ENCODE results near the gene STX18. TPM values are rescaled to one million over a fixed set of nuclear protein-coding genes. Genes with fewer than 3 reads are reported as not detected.
"Not testable (repeated sequence)": the region's sequence is repeated elsewhere in the genome, so short reads cannot be mapped to it uniquely, and the experiment has no call there.

STX18 gene
- total RNA-seq, 1 donor from 2014 or later, result 26.4 TPM

- DNase-seq (ENCODE audit: extremely low read depth, low read depth, low spot score), result no peak
Observed at GRCh38 chr4:4423706-4424498, 117.9 kb downstream of the STX18 start.

- no peak for DNase-seq (ENCODE audit: extremely low read depth, low read depth, low spot score)
Observed at GRCh38 chr4:4422856-4423499, 118.9 kb downstream of the STX18 start.

- DNase-seq (ENCODE audit: extremely low read depth, low read depth, low spot score), result not testable (repeated sequence)
Observed at GRCh38 chr4:4422117-4422516, 119.7 kb downstream of the STX18 start.

GRCh38 chr4:4421356-4421755 lies 120.5 kb downstream of the STX18 start:
- no peak for DNase-seq (ENCODE audit: extremely low read depth, low read depth, low spot score)

- no peak for DNase-seq (ENCODE audit: extremely low read depth, low read depth, low spot score)
Observed at GRCh38 chr4:4420421-4420820, 121.4 kb downstream of the STX18 start.

- no peak for DNase-seq (ENCODE audit: extremely low read depth, low read depth, low spot score)
Observed at GRCh38 chr4:4419896-4420295, 122.0 kb downstream of the STX18 start.

- no peak for DNase-seq (ENCODE audit: extremely low read depth, low read depth, low spot score)
Observed at GRCh38 chr4:4418676-4419390, 123.0 kb downstream of the STX18 start.

- no peak for DNase-seq (ENCODE audit: extremely low read depth, low read depth, low spot score)
Observed at GRCh38 chr4:4417886-4418285, 124.0 kb downstream of the STX18 start.

- no peak for DNase-seq (ENCODE audit: extremely low read depth, low read depth, low spot score)
Observed at GRCh38 chr4:4416981-4417380, 124.9 kb downstream of the STX18 start.

- DNase-seq (ENCODE audit: extremely low read depth, low read depth, low spot score), result no peak
Observed at GRCh38 chr4:4415806-4416805, 125.7 kb downstream of the STX18 start.

- no peak for DNase-seq (ENCODE audit: extremely low read depth, low read depth, low spot score)
Observed at GRCh38 chr4:4415107-4415805, 126.6 kb downstream of the STX18 start.

- DNase-seq (ENCODE audit: extremely low read depth, low read depth, low spot score), result no peak
Observed at GRCh38 chr4:4413806-4414205, 128.0 kb downstream of the STX18 start.

- no peak for DNase-seq (ENCODE audit: extremely low read depth, low read depth, low spot score)
Observed at GRCh38 chr4:4413373-4413725, 128.5 kb downstream of the STX18 start.

- no peak for DNase-seq (ENCODE audit: extremely low read depth, low read depth, low spot score)
Observed at GRCh38 chr4:4412641-4413372, 129.0 kb downstream of the STX18 start.

GRCh38 chr4:4411906-4412305 lies 129.9 kb downstream of the STX18 start:
- no peak for DNase-seq (ENCODE audit: extremely low read depth, low read depth, low spot score)

GRCh38 chr4:4410271-4410670 lies 131.6 kb downstream of the STX18 start:
- DNase-seq (ENCODE audit: extremely low read depth, low read depth, low spot score), result no peak

GRCh38 chr4:4409416-4410115 lies 132.3 kb downstream of the STX18 start:
- no peak for DNase-seq (ENCODE audit: extremely low read depth, low read depth, low spot score)

GRCh38 chr4:4408576-4409335 lies 133.1 kb downstream of the STX18 start:
- DNase-seq (ENCODE audit: extremely low read depth, low read depth, low spot score), result no peak
